NCI-H2107 treated with DMSO at 0.1 percent for 48 hours (cell line): ENCODE data around the gene TECR.
"Not testable (repeated sequence)": the region's sequence is repeated elsewhere in the genome, so short reads cannot be mapped to it uniquely, and the experiment has no call there.

Source experiments
- DNase-seq: peaks from one replicate; lab custom pipeline; 2025; ENCODE audit not compliant: unreplicated experiment; lab: John Stamatoyannopoulos, UW

Gene TECR

DNA sequence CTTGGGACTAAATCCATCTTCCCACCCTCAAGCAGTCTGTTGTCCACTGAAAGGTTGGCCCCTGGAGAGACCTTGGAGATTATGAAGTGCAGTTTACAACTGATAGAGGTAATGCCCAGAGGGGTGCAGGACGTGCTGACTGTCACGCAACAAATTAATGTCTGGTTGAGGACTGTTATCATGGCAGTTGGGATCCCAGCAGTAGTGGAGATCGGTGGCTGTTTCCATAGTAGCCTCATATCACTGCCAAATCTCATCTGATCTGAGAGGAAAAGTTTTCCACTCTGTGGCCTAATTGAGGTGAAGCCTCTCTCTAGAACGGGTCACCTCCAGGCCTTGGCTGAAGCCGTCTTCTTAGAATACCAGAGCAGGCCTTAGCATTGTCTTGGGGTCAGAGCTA is 4.1 kb downstream of the TECR start:
- no peak for DNase-seq

DNA sequence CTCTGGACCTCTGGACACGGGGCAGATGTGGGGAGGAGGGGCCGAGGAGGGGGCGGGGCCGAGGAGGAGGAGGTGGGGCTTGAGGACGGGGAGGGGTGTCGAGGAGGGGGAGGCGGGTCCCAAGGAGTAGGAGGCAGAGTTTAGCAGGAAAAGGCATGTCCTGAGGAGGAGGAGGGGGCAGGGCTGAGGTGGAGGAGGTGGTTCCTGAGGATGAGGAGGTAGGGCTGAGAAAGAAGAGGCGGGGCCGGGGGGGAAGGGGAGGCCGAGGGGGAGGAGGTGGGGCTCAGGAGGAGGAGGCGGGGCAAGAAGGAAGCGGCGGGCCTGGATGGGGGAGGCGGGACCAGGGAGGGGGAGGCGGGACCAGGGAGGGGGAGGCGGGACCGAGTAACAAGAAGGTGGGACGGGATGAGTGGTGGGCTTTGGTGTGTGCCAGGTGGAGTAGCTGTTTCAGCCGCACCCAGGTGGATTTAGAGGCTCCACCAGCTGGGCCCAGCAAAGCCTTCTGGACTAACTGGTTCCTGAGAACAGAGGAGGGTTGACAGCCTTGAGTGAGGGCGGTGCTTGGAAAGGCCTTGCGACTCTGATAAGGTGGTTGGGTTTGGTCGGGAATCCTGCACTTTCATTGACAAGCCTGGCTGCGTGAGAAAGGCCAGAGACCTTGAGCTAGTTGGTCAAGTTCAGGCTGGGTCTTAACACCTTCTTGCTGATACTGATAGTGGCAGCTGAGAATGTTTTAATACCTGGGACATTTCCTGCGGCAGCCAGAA is 7.7 kb downstream of the TECR start:
- DNase-seq = no peak

DNA sequence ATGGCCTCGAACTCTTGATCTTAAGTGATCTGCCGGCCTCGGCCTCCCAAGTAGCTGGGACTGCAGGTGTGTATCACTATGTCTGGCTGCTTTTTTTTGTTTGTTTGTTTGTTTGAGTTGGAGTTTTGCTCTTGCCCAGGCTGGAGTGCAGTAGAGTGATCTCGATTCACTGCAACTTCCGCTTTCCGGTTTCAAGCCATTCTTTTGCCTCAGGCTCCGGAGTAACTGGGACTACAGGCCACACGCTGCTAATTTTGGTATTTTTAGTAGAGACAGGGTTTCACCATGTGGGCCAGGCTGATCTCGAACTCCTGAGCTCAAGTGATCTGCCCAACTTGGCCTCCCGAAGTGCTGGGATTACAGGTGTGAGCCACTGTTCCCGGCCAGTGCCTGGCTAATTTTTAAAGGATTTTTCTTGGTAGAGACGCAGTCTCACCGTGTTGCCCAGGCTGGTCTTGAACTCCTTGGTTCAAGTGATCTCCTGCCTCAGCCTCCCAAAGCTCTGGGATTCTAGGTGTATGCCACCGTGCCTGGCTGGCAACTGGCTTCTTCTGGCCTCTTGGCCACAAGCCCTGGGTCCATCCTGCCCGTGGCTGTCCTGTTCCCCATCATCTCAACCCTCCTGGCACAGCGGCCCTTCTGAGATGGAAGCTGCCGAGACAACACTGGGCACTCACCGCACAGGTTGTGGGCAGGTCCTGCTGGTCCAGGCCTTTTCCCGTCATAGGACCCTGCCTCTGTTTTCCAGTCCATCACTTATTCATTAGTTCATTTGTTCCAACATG is 11.5 kb downstream of the TECR start:
- DNase-seq = no peak

DNA sequence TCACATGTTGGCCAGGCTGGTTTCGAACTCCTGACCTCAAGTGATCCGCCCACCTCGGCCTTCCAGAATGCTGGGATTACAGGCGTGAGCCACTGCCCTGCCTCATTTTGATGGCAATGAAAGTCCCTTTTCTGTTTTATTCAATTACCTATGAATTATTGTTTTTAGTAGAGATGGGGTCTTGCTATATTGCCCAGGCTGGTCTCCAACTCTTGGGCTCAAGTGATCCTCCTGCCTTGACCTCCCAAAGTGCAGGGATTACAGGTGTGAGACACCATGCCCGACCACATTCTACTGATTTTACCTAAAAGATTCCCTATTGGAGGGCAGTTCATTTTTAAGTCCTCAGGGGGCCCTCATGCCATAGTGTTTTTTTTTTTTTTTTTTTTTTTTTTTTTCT is 12.6 kb downstream of the TECR start:
- not testable (repeated sequence) for DNase-seq

DNA sequence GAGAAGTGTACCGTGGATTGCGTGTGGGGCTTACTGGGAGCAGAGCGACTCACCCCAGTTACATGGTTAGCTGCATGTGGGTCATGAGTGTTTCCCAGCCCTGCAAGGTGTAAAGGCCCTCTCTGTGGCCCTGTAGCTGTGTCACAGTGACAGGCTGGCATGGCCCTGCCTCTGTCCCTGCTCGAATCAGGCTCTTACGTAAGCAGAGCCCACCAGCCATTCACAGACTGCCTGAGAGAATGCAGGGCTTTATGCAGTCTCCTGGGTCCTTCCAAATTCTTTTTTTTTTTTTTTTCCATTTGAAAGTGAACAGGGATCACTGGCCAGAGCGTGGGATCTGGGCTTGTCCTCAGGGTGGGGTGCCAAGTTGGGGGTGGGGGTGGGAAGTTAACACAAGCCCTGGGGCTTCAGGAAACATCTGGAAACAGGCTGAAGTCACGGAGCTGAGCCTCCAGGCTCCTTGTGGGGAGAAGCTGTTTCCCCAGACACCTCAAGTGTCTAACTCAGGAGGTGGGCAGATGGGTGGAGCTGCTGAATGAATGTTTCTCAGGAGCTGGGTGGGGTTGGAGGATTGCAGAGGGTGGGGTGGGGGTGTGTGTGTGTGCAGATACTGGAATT is 13.4 kb downstream of the TECR start:
- no peak for DNase-seq

DNA sequence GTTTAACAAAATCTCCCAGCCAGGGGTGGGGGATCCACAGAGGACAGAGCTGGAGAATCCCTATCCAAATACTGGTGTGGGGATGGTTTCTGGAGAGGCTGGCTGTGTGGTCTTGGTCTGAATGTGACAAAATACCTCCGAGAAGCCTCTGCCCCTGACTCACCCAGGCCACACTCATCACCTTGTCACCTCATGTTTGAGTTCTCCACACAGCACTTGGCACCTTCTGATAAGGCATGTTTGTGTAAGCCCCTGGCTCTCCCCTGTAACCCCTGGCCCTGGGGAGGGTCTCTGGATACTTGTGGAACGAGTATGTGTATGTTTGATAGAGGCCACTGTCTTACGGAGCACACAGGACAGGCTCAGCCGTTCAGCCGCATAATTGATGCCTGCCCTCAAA is 14.7 kb downstream of the TECR start:
- DNase-seq = no peak

DNA sequence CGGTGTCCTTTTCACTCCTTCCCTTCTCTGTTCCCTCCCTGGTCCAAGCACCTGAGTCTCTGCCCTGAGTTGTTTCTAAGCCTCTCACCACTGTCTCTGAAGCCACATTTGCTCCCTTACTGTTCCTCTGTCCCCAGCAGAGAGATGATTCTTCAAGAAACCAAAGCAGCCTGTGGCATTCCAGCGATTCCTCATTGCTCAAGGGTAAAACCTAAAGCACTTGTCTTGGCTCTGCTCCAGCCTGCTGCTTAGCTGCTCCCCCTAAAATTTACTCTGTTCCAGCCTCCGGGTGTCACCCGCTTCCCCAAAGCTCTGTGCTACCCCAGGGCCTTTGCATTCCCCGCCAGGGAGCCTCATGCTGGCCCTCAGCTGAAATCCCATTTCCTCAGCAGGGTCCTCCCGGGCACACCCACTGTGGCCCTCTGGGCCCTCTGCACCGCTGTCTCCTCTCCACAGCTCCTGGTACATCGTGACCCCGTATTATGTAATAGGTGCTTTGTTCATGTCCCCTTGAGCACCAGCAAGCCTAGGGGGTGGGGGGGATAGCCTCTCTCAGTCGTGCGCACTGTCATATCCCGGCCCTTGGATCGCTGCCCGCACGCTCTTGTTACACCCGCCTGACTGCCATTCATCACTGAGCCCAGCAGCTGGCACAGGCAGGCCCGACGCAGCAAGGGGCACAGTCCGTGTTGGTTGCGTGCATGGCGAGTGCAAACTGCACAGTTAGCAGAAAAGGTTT is 15.8 kb downstream of the TECR start:
- peak; percentile 93 for DNase-seq

DNA sequence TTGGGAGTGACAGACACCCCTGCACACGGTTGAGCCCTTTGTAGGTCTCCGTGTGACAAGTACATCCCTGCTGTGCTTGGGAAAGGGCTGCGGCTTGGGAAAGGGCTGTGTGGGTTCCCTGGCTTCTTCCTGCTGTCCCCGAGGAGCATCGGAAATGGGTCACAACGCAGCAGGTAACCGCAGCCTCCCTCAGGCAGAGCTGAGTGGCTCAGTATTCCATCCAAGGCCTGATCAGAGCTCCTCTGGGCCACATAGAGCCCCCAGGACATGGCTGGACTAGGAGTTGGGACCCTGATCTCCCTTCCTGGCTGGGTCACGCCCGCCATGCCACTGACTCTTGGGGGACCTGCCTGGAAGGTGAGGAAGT is 16.3 kb downstream of the TECR start:
- no peak for DNase-seq

DNA sequence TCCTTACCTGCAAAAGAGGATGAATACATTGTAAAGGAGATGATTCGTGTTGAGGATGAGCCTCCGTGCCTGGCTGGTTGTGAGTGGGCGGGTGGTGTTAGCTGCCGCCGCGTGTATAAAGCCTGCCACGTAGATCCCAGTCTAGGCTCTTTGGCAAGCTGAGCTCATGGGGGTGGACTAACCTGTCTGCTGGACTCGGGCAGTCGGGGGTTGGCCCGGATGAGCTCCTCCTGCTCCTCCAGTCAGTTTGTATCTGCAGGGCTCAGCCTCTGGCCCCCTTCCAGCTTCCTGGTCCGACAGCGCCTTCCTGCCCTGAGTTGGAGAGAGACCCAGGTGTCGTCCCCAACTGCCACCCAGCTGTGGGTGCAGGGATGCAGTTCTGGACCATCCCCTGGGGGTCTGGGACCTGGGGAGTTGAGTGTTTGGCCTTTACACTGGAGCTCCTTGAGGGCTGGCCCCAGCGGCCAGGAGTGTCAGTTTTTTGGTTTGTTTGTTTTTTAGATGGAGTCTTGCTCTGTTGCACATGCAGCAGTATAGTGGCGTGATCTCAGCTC is 20.9 kb downstream of the TECR start:
- no peak for DNase-seq

DNA sequence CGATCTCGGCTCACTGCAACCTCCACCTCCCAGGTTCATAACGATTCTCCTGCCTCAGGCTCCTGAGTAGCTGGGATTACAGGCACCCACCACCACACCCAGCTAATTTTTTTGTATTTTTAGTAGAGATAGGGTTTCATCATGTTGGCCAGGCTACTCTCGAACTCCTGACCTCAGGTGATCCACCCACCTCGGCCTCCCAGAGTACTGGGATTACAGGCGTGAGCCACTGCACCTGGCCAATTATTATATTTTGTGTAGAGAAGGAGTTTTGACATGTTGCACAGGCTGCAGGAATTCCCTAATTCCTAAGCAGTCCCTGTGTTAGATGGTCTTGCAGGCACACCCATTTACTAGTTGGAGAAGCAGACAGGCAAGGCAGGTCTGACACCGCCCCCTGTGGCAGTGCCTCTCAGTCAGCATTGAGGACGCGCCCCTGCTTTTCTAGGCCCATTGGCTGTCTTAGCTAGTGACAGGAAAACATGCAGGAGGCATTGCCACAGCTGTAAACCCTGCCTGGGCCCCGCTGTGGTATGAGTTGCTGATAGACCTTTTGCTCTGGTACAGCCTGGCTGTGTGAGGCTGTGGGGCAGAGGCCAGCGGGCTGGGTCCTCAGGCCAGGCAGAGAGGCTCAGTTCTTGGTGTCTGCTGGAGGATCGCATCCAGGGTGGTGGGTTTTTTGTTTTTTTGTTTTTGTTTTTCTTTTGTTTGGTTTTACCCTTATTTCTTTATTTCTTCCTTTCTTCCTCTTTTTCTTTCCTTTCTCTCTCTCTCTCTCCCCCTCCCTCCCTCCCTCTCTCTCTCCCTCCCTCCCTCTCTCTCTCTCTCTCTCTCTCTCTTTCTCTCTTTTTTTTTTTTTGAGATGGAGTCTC is 22.0 kb downstream of the TECR start:
- DNase-seq = peak; percentile 10

DNA sequence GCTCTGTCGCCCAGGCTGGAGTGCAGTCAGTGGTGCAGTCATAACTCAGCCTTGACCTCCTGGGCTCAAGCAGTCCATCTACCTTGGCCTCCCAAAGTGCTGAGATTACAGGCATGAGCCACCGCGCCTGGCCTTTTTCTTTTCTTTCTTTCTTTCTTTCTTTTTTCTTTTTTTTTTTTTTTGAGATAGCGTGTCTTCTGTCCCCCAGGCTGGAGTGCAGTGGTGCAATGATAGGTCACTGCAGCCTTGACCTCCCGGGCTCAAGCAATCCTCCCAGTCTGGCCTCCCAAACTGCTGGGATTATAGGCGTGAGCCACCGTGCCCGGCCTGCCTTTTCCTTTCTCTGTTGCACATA is 22.6 kb downstream of the TECR start:
- DNase-seq = not testable (repeated sequence)

DNA sequence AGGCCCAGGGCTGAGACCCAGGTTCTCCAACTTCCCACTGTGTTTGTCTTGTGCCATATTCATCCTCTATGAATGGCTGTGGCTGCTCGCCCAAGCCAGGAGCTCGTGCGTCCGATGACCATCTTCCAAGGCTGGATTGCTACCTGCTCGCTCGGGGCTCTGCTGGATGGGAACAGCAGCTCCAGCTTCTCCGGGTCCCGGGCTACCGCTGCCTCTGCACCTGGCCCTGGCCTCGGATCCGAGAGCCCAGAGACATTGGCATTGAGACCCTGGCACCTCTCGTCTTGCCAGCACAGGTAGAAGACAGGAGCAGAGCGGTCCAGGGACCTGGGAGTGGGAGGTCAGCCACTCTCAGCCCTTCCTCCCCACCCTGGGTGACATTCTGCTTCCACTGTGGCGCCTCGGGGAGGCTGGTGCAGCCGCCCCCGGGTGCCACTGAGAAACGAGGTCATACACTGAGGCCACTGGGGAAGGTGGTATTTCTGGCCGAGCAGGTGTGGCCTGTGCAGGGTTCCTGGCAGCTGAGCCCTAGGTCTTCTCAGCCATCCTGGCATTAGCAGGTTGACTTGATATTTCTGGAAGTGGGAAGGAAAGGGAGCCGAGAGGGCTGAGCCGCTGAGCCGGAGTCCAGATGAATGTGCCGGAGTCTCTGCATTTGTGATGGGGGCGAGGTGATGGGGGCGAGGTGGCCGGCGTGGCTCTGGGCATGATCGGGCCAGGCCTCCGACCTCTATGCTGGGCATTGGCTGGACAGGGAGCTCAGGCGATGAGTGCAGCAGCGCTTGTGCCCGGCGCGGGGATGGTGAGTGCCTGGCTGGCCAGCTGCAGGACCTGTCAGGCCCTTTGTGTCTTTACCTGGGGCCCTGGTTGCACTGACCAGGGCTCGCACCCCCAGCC is 23.9 kb downstream of the TECR start:
- no peak for DNase-seq

DNA sequence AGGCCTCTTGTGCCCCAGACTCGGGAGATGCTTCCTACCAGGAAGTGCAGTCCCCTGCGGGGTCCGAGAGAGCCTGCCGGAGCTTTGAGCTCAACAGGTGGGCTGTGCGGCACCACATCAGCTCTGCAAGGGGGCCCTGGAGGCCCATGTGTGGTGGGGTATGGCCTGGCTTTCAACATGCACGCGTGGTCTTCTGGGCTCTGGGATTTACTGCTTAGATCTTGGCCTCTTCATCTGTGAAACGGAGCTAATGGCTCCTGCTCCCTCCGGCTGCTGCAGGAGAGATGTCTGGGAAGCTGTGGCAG is 24.5 kb downstream of the TECR start:
- DNase-seq = no peak

DNA sequence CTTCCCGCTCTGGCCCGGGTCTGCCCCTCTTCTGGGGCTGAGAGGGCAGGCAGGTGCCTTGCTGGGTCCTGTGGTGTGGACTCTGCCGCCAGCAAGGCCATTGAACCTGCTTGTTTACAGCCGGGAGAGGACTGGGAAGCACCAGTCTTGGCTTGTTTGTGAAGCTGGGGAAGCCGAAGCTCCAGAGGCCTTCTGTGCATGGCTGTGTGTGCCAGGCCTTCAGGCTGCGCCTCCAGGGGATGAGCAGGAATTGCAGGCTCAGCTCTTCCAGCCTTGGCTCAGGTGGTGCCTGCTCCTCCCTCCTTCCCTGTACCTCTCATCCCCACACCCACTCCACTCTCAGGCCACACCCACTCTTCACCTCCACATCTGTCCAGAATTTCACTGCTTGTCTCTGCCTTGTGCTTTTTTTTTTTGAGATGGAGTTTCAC is 25.0 kb downstream of the TECR start:
- DNase-seq = peak; percentile 35

DNA sequence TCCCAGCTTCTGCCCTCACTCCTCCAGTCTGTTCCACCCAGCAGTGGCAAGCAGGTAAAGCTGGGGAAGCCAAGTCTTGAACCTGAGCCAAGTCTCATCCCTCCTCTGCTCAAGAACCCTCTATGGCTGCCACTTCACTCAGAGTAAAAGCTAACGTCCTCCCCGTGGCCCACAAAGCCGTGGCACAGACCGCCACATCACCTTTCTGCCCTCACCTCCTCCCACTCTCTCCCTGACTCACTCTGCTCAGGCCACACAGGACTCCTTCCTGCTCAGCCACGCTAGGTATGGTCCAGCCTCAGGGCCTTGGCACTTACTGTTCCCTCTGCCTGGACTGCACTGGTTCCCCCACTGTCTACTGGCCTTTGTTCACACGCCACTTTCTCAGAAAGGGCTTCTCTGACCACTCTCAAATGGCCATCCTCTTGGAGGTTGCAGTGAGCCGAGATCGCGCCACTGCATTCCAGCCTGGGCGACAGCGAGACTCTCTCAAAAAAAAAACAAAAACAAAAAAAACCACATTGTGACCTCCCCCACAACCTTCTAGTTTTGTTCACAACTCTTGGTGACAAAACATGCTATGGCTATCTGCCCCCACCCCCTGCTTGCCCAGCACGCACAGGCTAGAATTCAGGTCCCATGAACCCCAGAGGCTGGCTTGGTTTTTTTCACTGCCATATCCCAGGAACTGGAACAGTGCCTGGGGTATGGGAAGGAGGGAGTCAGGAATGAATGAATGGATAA is 26.7 kb downstream of the TECR start:
- no peak for DNase-seq

DNA sequence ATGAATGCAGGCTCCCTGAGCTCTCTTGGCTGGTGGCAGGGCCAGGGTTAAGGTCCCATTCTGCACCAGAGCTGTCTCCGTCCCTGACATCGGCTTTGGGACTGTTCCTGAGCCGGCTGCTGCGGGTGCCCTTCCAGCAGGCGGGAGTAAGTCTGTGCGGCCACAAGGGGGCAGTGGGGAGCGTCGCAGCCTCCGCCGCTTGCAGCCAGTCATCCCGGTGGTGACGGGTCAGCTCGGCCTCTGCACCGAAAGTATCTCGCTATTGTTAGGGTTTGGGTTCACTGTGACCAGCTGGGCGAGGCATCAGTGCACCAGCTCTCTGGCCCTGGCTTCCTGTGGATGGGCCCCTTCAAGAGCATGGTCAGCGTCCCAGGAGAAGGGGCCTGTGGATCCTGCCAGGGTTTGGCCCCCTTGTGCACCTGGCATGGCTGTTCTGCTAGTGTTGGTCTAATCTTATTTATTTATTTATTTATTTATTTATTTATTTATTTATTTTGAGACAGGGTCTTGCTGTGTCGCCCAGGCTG is 27.3 kb downstream of the TECR start:
- DNase-seq = peak; percentile 4

DNA sequence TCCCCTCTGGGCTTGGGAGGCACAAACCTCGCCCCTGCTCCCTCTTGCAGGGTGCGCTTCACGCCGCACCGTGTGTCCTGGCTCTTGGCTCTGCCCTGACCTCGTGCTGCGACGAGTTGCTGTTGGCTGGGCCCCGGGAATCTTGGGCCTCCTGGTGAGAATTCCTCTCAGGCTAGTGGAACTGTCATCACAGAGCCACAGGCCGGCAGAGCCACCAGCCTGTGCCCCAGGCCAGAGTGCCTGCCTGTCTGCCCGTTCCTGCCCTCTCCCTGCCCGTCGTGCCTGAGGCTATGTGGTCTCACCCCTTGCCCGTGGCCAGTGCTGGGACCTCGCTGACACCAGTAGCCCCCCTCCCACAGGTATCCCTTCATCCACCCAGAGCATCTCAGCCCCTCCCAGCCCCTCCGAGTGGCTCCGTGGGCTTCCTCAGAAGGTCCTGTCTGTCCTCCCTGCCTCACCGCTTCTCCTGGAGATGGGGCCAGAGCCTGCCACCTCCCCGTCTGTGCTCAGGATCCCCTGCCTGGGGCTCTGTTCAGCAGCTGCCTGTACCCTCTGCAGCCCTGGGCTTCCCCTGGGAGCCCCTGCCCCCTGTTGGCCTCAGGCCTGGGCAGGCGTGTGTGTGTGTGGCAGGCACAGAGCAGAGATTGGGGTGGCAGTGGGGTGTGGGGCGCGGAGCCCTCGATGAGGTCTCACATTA is 29.1 kb downstream of the TECR start:
- DNase-seq = no peak
